ENCODE data around the gene PPP1R1C. TPM values are rescaled to one million over a fixed set of nuclear protein-coding genes. Genes with fewer than 3 reads are reported as not detected.

The PPP1R1C gene
- total and polyA plus RNA-seq, 2 of the 13 experiments (the other 11 are each of a cell fraction or from before 2014, with no cell fraction given) = 1.5 to 3.5 TPM

GRCh38 chr2:181992776-181993175, 7.1 kb downstream of the PPP1R1C start (continued):
- TF ChIP-seq ZNF710 (CRISPR knock-in tag; IDR thresholded peaks at IDR 0.05; ENCODE audit: borderline replicate concordance) = no peak
- no peak for TF ChIP-seq AHDC1 (CRISPR knock-in tag; IDR thresholded peaks at IDR 0.05; ENCODE audit: borderline replicate concordance)
- TF ChIP-seq GABPA (IDR thresholded peaks at IDR 0.05; ENCODE audit: low read depth, low read length) = no peak
- no peak for TF ChIP-seq GABPA (CRISPR knock-in tag; IDR thresholded peaks at IDR 0.05; ENCODE audit: low read depth)
- no peak for TF ChIP-seq DNMT1 (CRISPR knock-in tag; IDR thresholded peaks at IDR 0.05)
- no peak for TF ChIP-seq RBM39 (IDR thresholded peaks at IDR 0.05; ENCODE audit: low read depth, low read length, poor library complexity, severe bottlenecking)
- TF ChIP-seq SALL1 (CRISPR knock-in tag; IDR thresholded peaks at IDR 0.05) = no peak
- no peak for TF ChIP-seq ATF7 (IDR thresholded peaks at IDR 0.05)
- TF ChIP-seq ATF7 (CRISPR knock-in tag; IDR thresholded peaks at IDR 0.05) = no peak
- TF ChIP-seq GABPB1 (CRISPR knock-in tag; IDR thresholded peaks at IDR 0.05) = no peak
- no peak for TF ChIP-seq RNF219 (CRISPR knock-in tag; IDR thresholded peaks at IDR 0.05)
